Transverse colon (tissue), 4 donors: ENCODE data around the gene GABRQ.

ENCODE experiments used
- CTCF ChIP-seq, 5 experiments: fragments of 200-600 bp in 3 of 5; fragments of 450-650 bp in 2 of 5; sonication (generic) in 3 of 5; IDR thresholded peaks; 1 replicate in 2 of 5; 2 replicates in 3 of 5; pipeline ENCODE4 v1.5.1; 2016 to 2017; ENCODE audit warnings: antibody characterized with exemption in 5 of 5, inconsistent platforms in 3 of 5, mild to moderate bottlenecking in 2 of 5, moderate library complexity in 1 of 5
- POLR2AphosphoS5 ChIP-seq, 3 donors: sonication (generic); formaldehyde crosslinking; IDR thresholded peaks; one replicate each; pipeline ENCODE4 v1.6.1; 2016; ENCODE audit warnings: antibody characterized with exemption in 3 of 3

GRCh38 chrX:152656087-152656486 lies 18.4 kb downstream of the GABRQ start:
- TF ChIP-seq CTCF (IDR thresholded peaks at IDR 0.05) (no peak), POLR2AphosphoS5 (IDR thresholded peaks at IDR 0.05) (no peak)
